ENCODE results near the gene TMEM11.

DNA sequence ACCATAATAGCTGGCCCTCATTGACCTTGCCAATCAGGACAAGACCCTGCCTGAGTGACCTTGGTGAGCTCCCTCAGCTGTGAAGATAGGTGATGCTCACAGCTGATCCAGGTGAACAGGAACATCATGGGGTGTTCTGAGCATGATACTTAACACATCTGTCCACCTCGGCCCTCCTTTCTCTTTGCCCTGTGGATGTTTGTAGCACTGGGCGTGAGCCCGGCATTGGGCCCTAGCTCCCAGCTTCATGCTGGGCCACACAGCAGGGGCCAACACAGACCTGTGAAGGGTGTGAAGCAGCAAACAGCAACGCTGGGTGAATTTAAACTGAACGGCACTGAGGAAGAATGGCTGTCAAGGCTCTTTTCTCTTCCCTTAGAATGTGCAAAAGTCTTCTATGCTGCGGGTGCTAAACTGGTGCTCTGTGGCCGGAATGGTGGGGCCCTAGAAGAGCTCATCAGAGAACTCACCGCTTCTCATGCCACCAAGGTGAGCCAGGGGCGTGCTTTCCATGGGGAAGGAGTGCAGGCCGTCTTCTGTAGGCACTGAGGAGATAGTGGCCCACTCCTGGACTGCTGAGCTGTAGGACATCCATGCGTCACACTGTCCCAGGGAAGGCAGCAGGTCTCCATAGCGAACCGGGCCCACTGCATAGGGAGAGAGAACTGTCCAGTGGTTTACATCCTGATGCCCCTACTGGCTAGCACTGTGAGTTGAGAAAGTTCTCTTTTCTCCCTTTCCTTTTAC is 35.9 kb downstream of the TMEM11 start:
- TF ChIP-seq CTCF (IDR thresholded peaks at IDR 0.05; ENCODE audit: low read length), result no peak
- no peak for TF ChIP-seq EZH2phosphoT487 (IDR thresholded peaks at IDR 0.05; ENCODE audit: low read length)
- TF ChIP-seq EZH2 (optimal IDR thresholded peaks at IDR 0.05; ENCODE audit: low read depth, low read length), result no peak

Measured in MM.1S (cell line).